Ishikawa (cell line): Measurements from ENCODE around the gene DMWD.

ENCODE experiments used
- CREB1 ChIP-seq: IDR thresholded peaks from 2 replicates; pipeline ENCODE4 v1.6.1; 2012; ENCODE audit warnings: low read depth
- MAX ChIP-seq: IDR thresholded peaks from 2 replicates; pipeline ENCODE4 v1.6.1; 2012
- NFIC ChIP-seq: IDR thresholded peaks from 2 replicates; pipeline ENCODE4 v1.6.1; 2012
- TCF12 ChIP-seq: IDR thresholded peaks from 2 replicates; pipeline ENCODE4 v1.6.1; 2012; ENCODE audit warnings: low read depth
- TEAD4 ChIP-seq: IDR thresholded peaks from 2 replicates; pipeline ENCODE4 v1.6.1; 2012
- USF1 ChIP-seq: IDR thresholded peaks from 2 replicates; pipeline ENCODE4 v1.6.1; 2012
- YY1 ChIP-seq: IDR thresholded peaks from 2 replicates; pipeline ENCODE4 v1.6.1; 2012; ENCODE audit warnings: low read depth

Gene DMWD

GRCh38 chr19:45733160-45733810 is 59.4 kb downstream of the DMWD start, which contains the start of gene MEIOSIN:
Gene MEIOSIN, plus strand, starts transcription at chr19:45733439. Its CDS starts 1,938 bp downstream, at chr19:45735377.
- TF ChIP-seq USF1 (no peak), MAX (no peak), CREB1 (no peak), TEAD4 (no peak), YY1 (no peak), NFIC (no peak), TCF12 (no peak)
